H54 (cell line): Measurements from ENCODE around the gene TTC23.

Source experiments
- DNase-seq: peaks from one replicate; pipeline ENCODE4 v3.0.0; 2011; ENCODE audit warnings: low spot score, mixed read lengths; ENCODE audit not compliant: insufficient read length
- FAIRE-seq: peaks from 3 replicates; lab custom pipeline; 2011; peaks lifted over from hg19 to GRCh38; lab: Jason Lieb, UNC
- POLR2A ChIP-seq: IDR thresholded peaks from 2 replicates; pipeline ENCODE4 v1.6.1; 2011; ENCODE audit warnings: low read depth, mild to moderate bottlenecking, low read length

The TTC23 gene

DNA sequence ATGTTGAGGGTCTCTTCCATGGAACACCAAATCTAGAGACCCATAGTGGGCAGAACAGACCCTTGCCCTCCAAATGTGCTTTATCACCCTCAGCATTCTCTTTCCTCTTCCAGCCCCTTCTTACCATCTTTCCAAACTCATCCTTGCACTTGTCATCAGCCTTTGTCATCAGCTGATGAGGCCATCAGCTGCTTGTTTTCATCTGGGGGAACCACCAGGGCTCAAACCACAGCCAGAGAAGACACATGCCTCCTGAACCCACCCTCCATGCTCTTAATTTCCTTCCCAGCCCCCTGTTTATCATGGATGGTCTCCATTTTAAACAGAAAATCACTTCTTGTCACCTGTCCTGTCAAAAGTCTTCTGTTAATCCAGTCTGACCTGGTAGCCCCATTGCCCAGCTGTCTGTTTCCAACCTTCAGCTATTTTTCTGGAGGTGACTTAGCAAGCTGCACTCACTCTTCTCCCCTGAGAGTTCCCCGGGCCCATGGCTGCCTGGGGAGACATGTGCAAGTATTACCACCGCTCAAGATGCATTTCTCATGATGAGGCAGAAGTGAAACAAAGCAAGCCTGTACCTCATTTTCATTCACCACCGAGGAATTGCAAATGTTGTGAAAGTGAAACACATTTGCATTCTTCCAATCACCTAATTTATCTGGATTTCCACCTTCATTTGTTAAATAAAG, 159.2 kb downstream of the TTC23 start:
- DNase-seq (no peak), FAIRE-seq (no peak)
- TF ChIP-seq POLR2A: no peak

- no peak for DNase-seq
- TF ChIP-seq POLR2A: no peak
- no peak for FAIRE-seq
Observed at GRCh38 chr15:99087405-99087943, 161.9 kb downstream of the TTC23 start.

DNA sequence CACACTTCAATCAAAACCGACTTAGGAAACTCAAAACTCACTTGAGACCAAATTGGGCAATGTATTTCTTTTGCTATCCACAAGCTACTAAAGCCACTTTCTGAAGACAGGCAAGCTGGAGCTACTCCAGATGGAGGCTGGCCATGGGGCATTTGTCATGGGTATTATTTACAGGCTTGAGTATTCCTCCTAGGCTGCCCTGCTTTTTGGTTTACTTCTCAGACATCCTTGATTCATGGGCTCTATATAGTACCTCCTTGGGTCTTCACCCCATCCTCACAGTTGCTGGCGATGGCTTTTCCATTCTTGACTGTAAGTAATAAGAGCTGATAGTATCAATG, 163.1 kb downstream of the TTC23 start:
- FAIRE-seq (no peak), DNase-seq (no peak)
- no peak for TF ChIP-seq POLR2A
